HG02571 (cell line): ENCODE measurements around the gene WNT6.

ENCODE experiments used
- ATAC-seq: cut with Tn5 transposase; IDR thresholded peaks from one replicate; pipeline ENCODE4 v1.9.1; 2021; ENCODE audit warnings: mild to moderate bottlenecking, moderate library complexity; ENCODE audit not compliant: unreplicated experiment

WNT6 gene

DNA sequence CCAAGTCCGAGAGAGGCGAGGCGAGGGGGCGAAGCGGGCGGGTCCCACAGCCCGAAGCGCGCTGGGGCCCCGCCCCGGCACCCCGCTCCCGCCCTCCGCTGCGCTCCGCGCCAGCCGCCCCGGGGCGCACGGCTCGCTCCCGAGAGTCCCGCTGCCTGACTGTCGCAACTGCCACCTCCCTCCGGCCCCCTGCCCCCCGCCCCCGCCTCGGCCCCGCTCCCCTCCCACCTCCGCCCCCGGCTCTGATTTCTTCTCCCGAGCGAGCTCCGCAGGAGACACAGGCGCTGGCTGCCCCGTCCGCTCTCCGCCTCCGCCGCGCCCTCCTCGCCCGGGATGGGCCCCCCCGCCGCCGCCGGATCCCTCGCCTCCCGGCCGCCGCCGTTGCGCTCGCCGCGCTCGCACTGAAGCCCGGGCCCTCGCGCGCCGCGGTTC is at the start of gene WNT6:
Gene WNT6 (plus strand): TSS at position 250 of the 432 bp plus-strand sequence. CDS start 233 bp downstream, outside the sequence.
- no peak for ATAC-seq

GRCh38 chr2:218810256-218810655 is 49.3 kb upstream of the WNT6 start:
- ATAC-seq: no peak

DNA sequence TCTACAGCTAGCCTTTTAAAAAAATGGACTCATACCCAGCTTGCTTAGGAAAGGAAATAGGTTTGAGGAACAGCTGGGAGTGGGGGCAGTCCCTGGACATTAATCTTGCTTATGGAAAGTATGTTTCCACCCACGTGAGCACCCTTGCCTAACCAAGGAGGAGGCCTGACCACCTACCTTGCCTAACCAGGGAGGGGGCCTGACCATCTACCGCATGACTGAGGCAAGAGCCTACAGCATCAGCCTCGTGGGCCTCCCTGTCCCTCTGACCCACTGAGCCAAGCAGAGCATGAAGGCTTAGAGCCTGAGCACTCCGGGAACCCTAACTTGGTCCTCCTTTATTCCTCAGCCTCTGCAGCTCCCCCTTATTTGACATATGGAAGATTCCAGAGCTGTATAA is 48.2 kb upstream of the WNT6 start:
- no peak for ATAC-seq

DNA sequence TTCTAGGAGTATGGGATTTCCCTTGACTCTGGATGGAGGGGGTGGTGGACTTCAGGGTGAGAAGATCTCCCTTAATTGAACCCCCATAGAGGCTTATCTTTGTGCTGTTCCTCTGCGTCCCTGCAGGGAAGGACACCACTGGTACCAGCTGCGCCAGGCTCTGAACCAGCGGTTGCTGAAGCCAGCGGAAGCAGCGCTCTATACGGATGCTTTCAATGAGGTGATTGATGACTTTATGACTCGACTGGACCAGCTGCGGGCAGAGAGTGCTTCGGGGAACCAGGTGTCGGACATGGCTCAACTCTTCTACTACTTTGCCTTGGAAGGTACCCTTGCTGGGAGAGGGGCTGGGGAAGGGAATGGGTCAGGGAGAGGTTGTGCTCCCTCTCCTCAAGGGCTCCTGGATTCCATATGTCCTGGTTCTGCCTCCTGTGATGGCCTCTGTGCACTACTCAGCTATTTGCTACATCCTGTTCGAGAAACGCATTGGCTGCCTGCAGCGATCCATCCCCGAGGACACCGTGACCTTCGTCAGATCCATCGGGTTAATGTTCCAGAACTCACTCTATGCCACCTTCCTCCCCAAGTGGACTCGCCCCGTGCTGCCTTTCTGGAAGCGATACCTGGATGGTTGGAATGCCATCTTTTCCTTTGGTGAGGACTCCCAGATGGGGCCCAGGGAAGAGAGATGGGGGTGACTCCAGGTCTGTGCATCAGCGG is 47.3 kb upstream of the WNT6 start:
- ATAC-seq: no peak

- ATAC-seq: no peak
These were observed 46.7 kb upstream of the WNT6 start for GRCh38 chr2:218812861-218813260.

DNA sequence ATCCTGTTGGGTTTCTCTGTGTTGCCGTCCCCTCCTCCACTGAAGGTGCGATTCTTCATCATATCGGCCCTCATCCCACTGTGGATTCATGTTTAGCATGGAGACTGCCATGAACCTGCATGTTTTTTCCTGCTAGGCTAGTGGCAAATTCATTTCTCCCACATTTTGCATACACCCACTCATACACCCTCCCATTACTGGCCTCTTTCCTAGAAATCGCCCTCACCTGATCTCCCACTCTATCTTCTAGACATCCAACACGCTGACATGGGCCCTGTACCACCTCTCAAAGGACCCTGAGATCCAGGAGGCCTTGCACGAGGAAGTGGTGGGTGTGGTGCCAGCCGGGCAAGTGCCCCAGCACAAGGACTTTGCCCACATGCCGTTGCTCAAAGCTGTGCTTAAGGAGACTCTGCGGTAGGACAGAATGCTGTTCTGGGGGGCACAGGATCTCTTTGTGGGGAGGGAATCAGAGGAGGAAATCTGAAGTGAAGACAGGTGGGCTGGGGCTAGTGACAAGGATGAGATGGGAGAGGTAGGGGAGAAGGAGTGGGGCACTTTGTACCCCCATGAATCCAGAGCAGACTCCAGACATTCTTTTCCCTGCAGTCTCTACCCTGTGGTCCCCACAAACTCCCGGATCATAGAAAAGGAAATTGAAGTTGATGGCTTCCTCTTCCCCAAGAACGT is 45.7 kb upstream of the WNT6 start:
- ATAC-seq: no peak

DNA sequence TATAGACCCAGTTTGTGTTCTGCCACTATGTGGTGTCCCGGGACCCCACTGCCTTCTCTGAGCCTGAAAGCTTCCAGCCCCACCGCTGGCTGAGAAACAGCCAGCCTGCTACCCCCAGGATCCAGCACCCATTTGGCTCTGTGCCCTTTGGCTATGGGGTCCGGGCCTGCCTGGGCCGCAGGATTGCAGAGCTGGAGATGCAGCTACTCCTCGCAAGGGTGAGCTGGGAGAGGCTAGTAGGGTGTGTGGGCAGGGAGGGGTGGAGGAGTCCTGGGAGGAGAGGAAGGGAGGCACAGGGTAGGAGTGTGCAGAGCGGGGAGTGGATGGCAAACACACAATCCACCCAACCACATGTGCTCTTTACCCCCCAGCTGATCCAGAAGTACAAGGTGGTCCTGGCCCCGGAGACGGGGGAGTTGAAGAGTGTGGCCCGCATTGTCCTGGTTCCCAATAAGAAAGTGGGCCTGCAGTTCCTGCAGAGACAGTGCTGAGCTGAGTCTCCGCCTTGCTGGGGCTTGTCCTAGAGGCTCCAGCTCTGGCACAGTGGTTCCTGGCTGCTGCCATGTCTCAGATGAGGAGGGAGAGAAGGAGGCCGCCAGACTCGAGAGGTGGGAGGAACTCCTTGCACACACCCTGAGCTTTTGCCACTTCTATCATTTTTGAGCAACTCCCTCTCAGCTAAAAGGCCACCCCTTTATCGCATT is 44.9 kb upstream of the WNT6 start:
- no peak for ATAC-seq

GRCh38 chr2:218815244-218815637 is 44.4 kb upstream of the WNT6 start:
- ATAC-seq: no peak

- ATAC-seq: no peak
These were observed 44.0 kb upstream of the WNT6 start for GRCh38 chr2:218815649-218816048.

- ATAC-seq: no peak
These were observed 43.0 kb upstream of the WNT6 start for GRCh38 chr2:218816561-218817011.

DNA sequence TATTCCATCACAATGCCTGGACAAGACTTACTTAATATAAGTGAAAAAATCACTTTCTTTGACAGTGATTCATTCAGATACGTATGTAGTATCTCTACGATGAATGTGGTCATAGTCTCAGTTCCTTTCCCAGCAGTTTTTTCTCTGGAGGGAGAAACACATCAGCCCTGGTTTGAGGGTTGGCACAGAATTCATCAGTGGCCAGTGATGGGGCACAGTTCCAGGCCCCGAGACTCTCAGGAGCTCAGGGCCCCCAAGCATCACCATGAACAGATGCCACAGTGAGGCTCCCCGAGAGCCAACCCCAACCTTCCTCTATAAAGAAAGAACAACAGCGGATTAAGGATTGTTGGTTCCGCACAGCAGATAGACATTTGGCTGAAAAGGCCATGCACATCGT is 40.5 kb upstream of the WNT6 start:
- ATAC-seq: no peak

DNA sequence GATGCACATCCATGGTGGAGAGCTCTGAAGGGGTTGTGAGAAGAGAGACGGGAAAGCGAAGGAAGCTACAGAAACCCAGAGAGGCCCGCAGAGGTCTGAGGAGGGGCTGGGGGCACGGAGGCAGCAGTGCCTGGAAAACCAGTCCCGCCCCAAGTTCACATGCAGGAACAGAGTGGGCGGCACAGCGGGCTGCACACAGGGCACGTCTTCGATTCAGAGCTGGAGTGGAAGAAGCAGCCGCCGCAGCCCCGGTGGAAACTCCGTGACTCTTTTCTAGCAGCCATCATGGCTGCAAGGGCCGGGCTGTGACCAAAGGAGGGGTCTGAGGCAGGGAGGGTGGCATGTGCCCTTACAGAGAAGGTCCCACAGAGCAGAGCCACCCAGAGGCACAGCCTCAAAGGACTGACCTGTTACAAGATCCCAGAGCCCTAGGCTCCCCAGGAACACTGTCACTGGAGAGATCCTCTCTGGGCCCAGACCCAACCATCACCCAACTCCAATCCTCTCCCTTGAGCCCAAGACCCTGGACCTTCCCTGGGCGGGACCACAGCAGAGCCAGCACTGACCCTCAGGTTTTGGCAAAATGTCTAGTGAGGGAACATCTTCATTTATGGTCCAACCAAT is 38.7 kb upstream of the WNT6 start:
- no peak for ATAC-seq

- no peak for ATAC-seq
These were observed 37.9 kb upstream of the WNT6 start for GRCh38 chr2:218821605-218822211.

DNA sequence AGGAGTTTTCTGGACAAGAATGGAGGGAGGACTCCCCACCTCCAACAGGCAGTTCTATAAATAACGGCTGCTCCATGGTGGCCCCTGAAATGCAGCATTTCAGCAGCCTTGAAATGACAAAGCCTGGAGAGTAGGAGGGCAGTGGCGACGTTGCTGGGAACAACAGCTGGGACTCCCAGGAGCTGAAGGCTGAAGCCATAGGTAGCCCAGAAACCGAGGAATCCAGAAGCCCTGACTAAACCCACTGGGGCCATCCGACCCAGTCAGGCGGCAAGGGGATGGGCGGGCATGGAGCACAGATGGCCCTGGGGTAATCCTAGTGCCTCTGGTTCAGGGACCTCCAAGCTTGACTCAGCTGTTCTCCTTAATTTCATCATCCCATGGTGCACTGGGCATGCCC is 37.0 kb upstream of the WNT6 start:
- ATAC-seq: no peak

- no peak for ATAC-seq
These were observed 36.3 kb upstream of the WNT6 start for GRCh38 chr2:218823196-218823855.

DNA sequence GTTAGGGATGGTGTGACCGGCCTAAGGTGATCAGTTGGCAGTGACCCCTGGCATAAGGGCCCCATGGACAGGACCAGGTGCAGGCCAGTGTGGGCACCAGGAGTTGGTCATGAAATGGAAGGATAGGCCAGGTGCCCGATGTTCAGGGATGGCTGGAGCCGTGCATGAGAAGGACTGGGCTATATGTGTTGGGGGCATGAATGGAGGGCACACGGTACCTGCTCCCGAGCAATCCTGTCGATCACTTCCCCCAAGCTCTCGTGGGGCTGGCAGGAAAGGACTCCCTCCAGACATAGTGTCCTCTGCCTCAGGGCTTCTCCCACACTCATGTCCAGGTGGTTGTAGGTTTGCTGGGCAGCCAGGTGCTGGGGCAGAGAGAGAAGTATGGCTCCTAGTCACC is 35.6 kb upstream of the WNT6 start:
- no peak for ATAC-seq

DNA sequence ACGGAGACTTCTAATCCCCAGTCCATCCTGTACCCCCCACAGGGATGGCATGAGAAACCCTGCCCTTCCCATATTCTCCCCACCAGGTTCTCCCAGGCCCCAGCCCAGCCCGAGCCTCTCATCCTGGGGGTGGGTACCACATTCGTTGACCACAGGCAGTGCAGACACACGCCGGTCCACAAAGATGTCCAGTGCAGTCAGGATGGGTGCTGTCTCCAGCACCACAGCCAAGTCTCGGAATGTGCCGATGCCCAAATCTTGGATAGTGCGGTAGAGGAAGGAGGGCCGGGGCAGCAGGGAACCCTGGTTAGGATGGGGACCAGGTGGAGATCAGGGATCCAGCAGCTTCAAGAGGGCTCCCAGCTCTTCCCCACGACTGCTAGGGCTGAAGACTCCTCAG is 32.8 kb upstream of the WNT6 start:
- no peak for ATAC-seq

- no peak for ATAC-seq
These were observed 31.7 kb upstream of the WNT6 start for GRCh38 chr2:218827701-218828476.

- no peak for ATAC-seq
These were observed 31.2 kb upstream of the WNT6 start for GRCh38 chr2:218828477-218828778.
